A204.1 (cell line): ENCODE results near the gene TGFB1.

Experiments
- FAIRE-seq: peaks from 2 replicates; lab custom pipeline; 2012; peaks lifted over from hg19 to GRCh38; lab: Jason Lieb, UNC

The TGFB1 gene

DNA sequence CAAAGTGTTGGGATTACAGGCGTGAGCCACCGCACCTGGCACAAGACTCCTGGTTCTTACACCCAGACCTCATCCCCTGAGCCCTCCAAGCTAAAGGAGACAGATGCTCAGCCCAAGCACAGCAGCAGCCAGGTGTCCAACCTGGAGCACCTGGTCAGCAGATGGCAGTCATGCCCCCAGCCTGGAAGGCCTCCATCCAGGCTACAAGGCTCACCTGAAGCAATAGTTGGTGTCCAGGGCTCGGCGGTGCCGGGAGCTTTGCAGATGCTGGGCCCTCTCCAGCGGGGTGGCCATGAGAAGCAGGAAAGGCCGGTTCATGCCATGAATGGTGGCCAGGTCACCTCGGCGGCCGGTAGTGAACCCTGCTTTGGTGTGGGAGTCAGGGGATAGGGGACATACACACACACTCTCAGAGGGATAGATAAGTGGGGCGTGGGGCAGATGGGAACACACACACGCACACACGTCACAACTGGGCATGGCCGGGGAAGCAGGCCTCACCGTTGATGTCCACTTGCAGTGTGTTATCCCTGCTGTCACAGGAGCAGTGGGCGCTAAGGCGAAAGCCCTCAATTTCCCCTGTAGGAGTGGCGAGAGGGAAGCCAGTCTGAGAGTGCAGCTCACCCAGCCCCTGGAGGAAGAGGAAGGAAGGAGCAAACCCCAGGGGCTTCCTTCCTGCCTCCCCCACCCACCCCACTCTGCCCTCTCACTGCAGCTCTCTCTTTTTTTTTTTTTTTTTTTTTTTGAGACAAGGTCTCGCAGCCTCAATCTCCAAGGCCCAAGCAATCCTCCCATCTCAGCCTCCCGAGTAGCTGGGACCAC lies 11.8 kb downstream of the TGFB1 start:
- FAIRE-seq = no peak

DNA sequence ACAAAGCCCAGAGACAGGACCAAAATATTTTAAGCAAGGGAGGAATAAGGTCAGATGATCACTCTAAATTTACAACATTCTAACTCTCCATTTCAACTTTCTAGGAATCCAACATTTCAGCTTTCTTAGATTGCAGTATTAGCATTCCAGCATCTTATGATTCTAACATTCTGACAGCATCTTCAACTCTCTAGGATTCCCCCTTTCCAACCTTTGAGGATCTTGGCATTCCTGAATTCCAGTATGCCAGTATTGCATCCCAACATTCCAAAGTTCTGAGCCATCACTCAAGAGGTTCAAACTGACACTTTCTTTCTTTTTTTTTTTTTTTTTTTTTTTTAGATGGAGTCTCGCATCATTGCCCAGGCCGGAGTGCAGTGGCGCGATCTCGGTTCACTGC lies 13.8 kb downstream of the TGFB1 start:
- no peak for FAIRE-seq

DNA sequence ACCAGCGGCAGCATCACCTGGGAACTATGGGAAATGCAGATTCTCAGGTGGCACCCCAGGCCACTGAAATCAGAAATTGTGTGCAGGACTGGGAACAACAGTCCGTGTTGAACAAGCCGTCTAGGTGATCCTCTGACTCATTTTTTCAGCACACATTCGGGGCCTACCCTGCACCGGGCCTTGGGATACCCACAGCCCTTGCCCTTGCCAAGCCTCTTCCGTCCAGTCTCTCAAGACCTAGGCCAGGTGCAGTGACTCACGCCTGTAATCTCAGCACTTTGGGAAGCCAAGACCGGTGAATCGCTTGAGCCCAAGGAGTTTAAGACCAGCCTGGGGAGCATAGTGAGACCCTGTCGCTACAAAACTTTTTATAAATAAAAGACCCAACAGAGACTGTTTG lies 18.3 kb downstream of the TGFB1 start:
- no peak for FAIRE-seq

DNA sequence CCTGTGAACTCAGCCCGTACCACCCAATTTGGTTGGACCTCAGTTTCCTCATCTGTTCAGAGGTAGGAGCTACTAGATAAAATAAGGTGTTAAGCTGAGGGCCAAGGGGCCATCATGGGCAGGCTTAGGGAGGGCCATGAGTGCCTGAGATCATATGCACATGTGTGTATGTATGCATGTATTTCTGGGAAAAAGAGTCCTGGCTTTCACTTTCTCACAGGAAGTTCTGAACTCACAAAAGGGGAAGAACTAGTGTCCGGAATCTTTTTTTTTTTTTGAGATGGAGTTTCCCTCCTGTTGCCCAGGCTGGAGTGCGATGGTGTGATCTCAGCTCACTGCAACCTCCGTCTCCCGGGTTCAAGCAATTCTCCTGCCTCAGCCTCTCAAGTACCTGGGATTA lies 18.9 kb downstream of the TGFB1 start:
- FAIRE-seq = no peak

GRCh38 chr19:41332468-41332867 lies 21.3 kb downstream of the TGFB1 start:
- FAIRE-seq = no peak

- FAIRE-seq = no peak
Observed at GRCh38 chr19:41332000-41332399, 21.7 kb downstream of the TGFB1 start.

- FAIRE-seq = no peak
Observed at GRCh38 chr19:41330946-41331678, 22.6 kb downstream of the TGFB1 start.

DNA sequence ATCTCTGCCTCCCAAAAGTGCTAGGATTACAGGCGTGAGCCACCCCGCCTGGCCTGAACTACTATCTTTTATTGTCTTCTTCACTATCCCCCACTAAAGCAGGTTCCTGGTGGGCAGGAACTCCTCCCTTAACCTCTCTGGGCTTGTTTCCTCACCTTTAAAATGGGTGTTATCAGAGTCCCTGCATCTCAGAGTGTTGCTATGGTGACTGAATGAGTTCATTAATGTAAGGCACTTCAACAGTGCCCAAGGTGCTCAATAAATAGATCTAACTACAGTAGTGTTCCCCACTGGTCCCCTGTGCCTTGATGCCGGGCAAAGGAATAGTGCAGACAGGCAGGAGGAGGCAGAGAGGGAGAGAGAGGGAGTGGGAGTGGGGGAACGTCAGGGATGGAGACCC lies 23.2 kb downstream of the TGFB1 start:
- FAIRE-seq = no peak

DNA sequence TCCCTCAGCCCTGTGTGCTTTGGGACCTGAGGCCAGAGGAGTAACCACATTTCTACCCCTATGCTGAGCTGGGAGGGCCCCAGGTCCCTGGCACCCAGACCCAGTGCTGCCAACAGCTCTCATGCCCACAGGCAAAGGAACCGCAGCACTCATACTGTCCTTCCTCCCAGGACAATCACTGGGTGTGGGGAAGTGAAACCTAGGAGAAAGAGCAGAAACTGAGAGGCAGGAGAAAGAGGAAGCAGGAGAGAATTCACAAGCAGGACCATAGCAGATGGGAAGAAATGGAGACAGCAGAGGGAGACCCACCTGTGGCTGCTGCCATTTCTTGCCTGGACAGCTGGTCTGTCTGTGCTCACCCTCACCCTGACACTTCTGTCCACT lies 24.9 kb downstream of the TGFB1 start:
- FAIRE-seq = no peak

DNA sequence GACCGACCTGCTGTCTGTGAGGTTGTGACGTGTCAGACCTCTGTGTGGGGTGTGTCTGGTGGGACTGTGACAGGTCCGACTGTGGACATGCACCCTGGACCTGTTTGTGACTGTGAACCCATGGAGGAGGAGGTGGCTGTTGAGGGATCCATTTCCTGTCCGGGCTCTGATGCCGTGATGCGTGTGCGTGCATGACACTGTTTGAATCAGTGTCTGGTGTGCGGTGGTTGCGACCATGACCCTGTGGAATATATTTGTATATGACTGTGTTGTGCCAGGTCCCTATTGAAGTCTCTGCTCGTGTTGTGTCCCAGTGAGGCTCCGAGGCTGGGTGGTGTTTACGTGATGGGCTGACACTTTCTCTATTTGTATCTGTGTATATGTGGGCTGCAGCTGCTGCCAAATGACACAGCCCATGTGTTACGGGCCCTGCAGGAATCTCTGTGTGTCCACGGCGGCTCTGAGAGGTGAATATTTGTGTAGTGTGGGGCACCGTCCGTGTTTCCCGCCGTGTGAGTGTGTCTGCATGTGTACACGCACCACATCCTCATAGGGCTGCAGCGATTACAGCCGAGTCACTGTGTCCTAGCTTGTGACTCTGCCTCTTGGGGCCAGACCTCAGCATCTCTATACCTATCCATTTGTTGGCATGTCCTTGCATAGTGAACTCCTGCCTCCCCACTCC lies 25.4 kb downstream of the TGFB1 start:
- FAIRE-seq = no peak

DNA sequence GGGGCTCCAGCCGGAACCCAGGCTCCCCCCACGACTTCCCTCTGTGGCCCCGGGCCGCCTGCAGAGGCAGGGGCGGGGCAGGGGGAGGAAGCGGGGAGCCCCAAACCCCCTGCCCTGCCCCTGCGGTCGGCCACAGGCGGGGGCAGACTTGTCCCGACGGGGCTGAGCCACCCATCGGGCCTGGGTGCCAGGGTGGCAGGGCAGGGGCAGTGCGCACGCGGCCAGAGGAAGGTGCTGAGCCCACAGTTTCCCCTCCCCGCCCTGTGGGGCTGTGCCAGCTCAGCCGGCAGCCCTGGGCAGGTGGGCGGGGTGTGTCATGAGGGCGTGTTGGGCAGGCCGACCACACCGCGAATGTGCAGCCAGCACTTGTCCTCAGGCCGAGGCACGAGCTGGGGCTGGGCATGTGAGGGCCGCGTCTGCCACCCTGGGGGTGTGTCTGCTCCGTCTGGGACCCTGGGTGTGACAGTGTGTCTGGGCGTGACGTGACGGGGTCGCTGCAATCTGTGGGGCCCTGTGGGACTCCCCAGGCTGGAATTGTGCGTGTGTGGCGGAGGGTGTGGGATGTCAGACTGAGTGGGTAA lies 26.1 kb downstream of the TGFB1 start:
- no peak for FAIRE-seq

GRCh38 chr19:41327076-41327575 lies 26.6 kb downstream of the TGFB1 start:
- FAIRE-seq = no peak

DNA sequence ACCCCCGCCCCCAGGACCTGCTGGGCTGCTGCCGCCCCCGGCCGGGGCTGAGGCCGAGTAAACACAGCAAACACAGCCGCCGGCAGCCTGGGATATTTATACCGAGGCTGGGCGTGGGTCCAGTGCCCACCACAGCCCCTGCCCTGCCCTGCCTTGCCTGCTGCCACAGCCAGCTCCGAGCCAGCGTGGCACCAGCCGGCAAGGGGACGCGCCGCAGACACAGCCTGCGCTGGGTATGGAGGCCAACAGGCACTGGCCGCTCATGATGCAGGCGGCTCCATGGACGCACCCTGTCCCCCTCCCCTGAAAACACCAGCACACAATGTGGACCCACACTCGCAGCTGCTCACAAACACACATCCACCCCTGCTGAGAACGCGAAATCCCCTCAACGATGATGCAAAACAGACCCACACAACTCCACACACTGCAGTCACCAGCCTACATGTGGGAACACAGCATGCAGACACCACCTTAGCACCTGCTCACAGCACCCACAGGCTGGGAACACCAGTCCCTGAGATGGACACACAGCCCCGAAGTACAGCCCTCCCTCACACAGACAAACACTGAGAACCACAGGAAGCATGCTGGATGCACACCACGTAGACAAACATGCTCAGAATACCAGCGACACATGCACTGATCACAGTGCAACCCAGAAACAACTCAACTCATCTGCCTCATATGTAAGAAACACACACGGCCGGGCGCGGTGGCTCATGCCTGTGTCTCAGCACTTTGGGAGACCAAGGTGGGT lies 27.6 kb downstream of the TGFB1 start:
- no peak for FAIRE-seq

GRCh38 chr19:41325640-41325946 lies 28.1 kb downstream of the TGFB1 start:
- no peak for FAIRE-seq

- FAIRE-seq = no peak
Observed at GRCh38 chr19:41324921-41325639, 28.6 kb downstream of the TGFB1 start.

DNA sequence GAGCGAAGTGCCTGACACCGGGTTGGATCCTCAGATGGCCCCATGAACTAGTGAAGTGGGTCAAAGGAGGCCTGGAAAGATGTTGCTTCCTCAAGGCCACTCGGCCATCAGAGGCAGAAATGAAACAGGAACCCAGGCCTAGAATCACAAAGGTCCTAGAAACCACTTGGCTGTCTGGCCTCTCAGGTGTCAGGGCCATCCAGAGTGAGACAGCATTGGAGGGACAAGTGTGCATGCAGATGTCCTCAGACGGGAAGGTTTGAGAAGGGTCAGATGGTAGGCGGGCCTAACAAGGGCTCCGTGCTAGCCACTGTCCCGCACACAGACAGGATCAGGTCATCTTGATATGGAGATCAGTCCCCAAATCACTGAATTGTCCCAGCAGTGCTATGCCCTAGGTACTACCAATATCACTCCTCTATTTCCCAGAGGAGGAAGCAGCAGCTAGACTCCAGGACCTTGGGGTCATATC lies 29.5 kb downstream of the TGFB1 start:
- FAIRE-seq = no peak

GRCh38 chr19:41323430-41324125 lies 30.1 kb downstream of the TGFB1 start:
- FAIRE-seq = no peak

DNA sequence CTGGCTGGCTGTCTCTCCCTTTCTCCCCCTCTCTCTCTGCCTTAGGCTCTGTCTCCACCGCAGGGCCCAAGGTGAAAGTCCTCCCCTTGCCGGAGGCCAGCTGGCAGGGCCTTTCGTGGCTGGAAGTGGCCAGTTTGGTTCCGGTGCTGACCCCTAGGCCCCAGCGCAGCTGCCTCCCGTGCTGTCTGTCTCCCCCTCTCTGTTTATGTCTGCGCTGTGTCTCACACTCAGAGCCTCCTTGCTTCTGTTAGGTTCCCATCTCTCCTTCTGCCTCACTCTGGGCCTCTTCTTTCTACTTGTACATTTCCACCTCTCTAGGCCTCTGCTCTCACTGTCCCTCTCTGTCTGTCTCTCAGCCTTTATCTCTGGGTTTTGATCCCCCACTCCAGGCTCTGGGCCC lies 30.7 kb downstream of the TGFB1 start:
- no peak for FAIRE-seq

GRCh38 chr19:41322451-41322850 lies 31.3 kb downstream of the TGFB1 start:
- FAIRE-seq = no peak

GRCh38 chr19:41321600-41322270 lies 32.0 kb downstream of the TGFB1 start:
- no peak for FAIRE-seq
